Inflammatory macrophage treated with lipopolysaccharide for 4 hours (primary cell): ENCODE measurements around the gene LMAN1.
A peak's percentile ranks its signal among the peaks of the same experiment; 100 is the strongest.

Experiments used
- DNase-seq: peaks from one replicate; pipeline ENCODE4 v3.0.0-alpha.2; 2020

The LMAN1 gene, protein sequence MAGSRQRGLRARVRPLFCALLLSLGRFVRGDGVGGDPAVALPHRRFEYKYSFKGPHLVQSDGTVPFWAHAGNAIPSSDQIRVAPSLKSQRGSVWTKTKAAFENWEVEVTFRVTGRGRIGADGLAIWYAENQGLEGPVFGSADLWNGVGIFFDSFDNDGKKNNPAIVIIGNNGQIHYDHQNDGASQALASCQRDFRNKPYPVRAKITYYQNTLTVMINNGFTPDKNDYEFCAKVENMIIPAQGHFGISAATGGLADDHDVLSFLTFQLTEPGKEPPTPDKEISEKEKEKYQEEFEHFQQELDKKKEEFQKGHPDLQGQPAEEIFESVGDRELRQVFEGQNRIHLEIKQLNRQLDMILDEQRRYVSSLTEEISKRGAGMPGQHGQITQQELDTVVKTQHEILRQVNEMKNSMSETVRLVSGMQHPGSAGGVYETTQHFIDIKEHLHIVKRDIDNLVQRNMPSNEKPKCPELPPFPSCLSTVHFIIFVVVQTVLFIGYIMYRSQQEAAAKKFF

DNA sequence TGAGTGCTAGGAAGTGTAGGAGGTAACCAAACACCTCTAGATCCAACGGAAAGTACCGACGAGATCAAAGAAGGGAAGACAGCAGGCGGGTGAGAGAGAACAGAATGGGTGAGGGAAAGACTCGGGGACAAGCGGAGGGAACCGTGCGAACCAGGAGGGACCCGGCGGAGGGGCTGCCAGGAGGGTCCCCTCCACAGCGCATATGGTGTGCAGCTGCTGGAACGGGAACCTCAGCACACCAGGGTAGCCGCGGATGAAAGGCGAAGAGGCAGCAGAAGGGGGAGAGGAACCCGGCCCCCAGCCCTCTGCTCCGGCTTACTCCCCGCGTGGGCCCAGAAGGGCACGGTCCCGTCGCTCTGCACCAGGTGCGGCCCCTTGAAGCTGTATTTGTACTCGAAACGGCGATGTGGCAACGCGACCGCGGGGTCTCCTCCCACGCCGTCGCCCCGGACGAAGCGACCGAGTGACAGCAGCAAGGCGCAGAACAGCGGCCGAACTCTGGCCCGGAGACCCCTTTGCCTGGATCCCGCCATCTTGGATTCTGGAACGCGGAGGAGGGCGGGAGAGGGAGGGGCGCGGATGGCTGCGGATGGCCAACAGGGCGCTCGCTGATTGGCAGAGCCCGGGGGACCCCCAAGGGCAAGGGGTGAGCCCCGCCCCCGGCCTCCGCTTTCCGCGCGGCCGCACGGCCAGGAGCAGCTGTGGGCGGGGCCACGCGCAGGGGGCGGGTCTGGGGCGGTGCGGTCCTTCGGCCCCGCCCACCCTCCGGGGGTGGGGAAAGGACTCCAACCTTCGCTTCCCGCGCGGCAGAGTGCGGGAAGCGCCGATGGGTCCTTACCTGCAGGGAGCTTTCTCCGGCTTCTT is at the start of gene LMAN1:
LMAN1 (minus strand) TSS at position 554 of the 864 bp plus-strand sequence; CDS start at position 533, 21 bp downstream.
- peak; percentile 93 for DNase-seq

DNA sequence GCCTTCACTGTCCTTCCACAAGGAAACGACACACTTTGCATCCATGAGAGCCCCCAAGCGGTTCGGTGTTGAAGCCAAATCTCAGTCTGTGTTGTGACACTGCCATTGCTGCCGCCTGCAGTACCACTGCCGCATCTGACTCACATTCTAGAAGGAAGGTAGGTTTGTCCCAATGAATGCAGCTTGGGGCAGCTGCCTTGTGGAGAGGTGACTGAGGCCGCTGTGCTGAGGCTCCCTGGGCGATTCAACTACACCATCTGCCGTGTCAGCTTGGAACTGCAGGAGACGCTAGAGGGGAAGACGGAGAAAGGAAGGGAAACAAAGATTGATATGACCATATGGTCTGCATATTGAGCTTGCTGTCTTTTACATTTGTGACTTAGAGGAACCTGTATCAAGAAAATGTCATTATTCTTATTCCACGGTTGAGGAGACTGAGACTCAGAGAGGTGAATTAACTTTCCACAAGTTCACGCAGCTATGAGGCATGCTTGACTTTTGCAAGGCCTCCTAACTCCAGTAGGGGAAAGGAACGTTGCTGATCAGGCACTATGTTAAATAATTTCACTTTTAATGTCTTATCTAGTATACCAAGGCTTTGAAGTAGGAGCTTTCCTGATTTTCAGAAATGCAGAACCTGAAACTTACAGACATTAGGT is 43.5 kb upstream of the LMAN1 start:
- DNase-seq, result peak; percentile 59

DNA sequence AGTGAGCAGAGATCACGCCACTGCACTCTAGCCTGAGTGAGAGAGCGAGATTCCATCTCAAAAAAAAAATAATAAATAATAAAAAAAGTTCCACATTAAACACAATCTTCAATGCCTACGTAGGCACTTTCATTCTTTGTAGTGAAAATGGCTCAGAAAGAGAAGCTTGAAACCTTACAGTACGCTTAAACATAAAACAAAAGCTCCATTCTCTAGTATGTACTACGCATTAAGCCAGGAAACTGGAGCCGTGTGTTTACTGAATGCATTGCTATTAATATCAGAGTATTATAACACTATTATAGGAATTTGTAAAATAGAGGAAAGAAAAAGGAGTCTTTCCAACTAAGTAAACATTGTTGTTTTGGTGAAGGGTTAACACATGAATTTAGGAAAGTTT is 41.3 kb upstream of the LMAN1 start:
- DNase-seq, result no peak

DNA sequence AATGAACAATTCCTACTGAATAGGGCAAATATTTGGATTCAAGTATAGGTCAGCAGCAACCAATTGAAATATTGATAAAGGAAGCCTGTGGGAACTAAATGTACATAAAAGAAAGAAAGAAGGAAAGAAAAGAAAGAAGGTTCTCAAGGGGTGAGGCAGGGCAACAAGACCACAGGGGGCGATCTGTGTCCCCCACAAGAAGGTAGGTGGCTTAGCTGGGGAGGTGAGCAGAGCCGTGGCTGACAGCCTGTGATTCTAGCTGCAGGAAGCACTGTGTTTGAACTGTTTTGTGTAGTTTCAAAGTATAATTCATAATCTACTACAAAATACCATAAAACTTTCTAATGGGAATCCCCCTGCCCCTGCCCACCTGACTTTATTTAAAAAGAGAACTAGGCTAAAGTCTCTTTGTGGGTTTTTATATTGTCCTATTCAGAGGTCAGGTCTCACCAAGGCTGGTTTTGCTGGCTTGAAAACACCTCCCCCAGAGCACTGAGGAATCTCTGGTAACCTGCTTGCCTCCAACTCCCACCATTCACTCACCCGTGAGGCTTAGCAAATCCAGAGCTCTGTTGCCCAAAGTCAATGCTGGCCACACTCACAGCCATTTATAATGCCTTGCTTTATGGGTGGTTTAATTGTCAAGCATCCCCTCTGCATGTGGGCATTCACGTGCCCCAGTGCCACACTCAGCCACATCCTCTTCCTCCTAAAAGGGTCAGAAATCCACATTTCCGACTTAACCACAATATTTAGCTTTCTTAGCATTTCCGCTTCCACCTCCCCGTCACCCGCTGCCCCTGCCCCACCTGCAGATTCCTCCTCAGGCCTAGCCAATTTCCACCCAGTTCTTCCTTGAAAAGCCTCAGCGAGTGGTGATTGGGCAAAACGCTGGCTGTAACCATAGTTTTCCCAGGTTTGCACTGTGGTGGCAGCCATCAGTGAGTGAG is 36.4 kb upstream of the LMAN1 start:
- DNase-seq, result no peak

DNA sequence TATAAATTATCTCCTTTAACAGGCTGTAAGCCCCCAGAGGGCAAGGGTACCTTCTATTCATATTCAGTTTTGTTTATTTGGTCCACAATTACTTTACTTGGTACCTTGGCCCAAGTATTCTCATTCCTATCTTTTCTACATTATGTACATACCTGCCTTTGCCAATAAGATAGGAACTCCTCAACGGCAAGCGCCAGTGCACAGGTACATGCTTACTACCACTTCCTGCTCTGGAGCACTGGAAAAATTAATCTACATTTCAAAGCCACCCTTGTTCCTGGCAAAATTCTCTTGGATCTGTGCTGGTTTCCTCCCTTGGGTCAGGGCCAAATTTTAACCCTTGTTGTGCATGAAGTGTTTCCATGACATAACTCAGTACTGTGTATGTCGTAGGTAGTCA is 34.3 kb upstream of the LMAN1 start:
- DNase-seq, result no peak

DNA sequence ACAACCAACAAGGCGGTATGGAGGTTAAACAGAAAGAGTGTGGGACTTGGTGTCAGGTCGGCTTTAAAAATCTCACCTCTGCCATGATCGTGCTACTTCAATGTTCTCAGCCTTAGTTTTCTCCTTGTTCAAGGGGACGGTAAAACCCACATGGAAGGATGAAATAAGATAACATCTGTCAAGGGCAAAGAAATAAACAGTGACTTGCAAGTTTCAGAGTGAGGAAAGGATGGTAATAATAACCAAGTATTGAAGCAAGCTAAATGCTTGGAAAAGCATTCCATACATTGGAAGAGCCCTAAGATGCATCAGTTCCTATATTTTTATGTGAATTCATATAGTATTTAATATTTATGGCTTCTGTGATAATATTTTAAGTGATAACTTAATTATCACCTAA is 29.8 kb upstream of the LMAN1 start:
- no peak for DNase-seq

DNA sequence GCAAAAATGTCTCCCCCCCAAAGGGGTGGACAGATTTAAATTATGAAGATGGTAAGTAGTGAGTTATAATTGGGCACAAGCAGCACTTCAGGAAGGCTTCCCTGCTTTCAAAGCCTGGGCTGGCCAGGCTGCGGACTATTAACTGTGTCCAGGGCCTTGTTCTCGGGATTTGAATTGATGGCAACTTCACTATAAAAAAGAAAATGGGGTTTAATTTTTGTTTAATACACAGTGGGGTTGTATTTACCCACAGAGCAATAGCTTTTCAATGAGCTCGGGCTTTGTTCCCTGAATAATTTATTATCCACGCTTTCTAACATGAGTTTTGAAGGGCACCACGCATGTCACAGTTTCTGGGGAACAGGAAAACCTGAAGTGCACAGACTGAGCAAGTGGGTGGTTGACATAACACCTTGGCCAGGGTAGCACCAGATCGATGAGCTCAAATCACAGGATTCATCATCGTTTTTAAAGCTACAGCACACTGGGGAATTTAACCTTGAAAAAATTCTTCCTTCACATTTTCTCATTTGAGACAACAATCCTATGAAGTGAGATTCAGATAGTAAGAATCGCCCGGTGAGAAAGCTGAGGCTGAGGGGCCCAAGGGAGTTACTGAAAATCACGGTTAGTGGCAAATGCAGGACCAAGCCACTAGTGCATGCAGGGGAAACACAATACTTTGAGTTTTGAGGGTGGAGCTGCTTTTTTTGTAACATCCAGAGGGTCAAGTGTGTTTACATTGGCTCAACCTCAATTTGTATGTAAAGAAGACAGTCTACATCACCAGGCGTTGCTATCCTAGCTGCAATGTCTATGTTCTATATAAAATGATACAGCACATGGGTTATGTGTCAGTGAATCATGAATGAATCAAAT is 28.9 kb upstream of the LMAN1 start:
- no peak for DNase-seq

DNA sequence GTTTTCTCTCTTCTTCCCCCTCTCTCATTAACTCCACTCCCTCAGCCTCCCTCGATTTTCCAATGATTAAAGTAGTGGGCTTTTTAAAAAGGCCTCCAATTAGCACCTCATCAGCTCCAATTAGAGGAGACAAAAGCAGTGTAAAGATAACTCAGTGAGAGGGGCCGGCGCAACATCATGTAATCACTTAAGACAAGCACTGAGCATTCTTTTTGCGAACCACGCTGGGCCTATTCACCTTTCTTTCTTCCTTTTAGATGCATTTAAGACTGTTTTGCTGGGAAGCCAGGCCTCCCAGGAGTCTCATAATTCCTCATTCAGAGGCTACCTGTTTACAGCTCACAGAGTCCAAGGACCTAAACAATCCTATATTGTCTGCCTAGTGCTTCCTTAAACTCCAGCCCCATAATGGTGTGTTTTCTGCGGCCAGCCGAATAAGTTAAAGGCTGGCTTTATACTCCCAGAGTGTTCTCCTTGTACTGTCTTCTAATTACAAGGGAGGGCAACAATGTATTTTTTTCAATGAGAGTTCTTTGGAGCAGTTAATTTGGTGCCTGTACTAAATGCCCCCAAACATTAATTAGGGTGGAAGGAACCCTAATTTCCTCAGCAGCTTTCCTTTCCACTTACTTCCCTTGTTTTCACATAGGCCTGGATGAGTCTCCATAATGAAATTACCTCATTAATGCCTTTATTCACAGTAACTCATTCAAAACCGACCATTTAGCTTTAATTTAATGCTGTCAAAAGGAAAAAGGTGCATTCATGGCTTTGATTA is 28.0 kb upstream of the LMAN1 start:
- no peak for DNase-seq

DNA sequence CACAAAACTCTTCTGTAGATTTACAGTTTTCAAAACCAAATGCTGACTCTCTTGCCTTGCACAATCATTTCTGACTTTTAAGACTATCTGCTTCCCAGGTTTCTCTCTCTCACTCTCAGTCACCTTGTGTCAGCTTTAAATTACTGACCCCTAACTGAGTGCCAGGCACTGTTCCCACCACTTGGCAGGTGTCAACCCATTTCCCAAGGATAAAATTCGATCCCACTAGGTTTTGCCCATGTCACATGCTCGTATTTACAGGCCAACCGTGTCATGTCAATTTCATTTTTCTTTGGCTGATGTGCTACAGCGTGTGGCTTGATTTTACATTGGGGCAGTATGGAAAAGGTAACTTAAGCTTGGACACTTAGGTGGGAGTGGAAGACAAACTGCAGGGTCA is 26.1 kb upstream of the LMAN1 start:
- no peak for DNase-seq

DNA sequence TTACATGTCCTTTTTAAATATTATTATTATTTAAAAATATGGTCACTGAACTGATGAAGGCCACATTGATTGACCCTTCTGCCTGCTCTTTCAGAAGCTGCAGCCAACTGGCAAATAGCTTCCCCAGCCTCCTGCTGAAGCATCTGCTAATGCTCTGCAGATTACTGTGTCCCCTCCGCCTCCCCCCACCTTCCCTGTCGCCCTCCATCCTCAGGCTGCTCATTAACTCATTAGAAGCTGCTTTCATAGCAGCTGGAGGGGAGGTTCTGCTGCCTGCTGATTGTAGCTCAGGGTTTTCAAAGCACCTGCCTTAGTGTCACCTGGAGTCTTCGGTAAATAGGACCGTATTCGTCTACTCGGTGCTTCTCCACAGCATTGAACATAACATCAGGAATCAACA is 24.8 kb upstream of the LMAN1 start:
- DNase-seq, result no peak

DNA sequence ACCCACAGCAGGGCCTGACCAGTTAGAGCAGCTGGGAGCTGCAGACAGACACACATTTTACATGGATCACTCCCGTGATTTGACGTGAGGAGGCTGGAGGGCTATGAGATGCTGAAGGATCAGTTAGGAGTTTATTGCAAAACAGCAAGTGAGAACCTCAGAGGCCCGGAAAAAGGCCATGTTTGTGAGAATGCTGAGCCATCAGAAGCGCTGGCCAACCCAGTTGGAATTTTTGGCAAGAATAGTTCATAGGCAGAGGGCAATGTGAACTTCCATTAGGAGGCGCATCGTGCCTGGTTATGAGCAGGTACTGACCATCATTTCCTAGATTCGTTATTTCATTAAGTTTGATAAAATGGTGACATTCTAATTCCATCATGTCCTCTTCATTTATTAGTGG is 23.3 kb upstream of the LMAN1 start:
- DNase-seq, result no peak

DNA sequence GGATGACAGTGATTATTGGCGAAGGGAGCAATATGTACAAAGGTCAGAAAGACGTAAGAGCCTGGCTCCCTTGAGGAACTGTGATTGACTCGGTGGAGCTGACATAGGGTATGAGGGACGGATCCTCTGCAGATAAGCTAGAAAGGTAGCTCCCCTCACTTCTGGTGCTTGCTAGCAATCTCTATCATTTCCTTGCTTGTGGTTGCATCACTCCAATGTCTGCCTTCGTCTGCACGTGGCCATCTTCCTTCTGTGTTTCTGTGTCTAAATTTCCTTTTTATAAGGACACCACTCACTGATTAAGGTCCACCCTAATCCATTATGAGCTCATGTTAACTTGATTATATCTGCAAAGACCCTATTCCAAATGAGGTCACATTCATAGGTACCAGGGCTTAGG is 22.9 kb upstream of the LMAN1 start:
- DNase-seq, result no peak

DNA sequence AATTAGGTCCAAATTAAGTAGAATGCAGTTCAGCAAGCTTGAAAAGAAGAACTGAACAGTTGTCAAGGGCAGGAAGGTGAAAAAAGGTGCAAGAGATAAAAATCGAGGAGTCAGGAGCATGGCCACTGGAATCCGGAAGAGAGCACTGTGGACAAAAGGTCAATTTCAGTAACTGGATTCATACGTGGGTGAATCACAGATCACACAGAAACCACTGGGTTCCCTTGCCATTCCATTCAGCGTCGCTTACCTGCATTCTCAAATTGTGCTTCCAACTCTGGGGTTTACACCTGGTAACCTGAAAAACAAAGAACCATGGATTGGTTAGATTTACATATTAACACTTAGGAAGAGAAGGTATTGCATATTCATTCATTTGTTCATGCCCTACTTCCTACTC is 21.6 kb upstream of the LMAN1 start:
- no peak for DNase-seq

DNA sequence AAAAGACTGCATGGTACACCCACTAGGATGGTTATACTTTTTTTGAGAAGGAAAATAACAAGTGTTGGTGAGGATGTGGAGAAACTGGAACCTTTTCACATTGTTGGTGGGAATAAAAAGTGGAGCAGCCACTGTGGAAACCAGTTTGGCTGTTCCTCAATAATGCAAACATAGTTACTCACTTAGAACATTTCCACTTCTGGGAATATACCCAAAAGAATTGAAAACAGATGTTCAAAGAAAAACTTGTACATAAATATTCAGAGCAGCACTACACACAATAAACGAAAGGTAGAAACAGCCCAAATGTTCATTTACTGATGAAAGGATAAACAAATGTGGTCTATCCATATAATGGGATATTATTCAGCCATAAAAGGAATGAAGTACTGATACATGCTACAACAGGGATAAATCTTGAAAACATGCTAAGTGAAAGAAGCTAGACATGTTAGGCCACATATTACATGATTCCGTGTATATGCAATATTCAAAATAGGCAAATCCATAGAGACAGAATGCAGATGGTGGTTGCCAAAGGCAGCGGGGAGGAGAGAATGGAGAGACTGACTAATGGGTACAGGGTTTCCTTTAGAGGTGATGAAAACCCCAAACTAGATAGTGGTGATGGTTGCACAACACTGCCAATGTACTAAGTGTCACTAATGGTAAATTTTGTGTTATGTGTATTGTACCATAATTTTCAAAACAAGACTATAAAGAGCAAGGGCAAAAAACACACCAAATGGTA is 20.9 kb upstream of the LMAN1 start:
- DNase-seq, result no peak

DNA sequence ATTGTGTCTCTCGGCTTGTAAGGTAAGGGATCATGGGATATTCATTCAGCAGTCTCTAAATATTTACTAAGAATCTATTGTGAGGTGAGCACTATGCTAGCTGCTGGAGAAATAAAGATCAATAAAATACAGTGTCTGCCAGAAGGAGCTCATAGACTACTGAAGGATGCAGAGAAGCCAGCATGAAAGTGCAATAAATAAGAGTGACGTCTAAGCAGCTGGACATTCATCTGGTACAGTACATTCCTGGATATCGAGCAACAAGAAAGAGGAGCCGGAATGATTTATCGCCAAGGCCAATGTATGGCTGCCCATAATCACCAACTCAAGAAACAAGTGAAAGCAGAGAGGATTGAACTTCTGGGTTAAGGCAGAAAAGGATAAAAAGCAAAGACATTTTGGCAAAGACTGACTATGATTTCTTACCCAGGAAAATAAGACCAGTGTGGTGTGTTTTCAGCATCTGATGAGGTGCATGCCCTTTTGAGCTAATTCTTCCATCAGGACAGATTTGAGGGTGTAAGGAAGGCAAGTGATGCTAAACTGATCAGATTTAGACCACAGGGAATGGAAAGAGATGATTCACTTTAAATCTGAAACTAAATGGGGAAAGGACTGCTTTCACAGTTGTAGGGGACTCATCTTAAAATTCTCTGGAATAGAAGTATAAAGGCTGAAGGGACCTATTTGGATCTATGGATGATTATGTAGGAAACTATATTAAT is 18.7 kb upstream of the LMAN1 start:
- DNase-seq, result no peak

DNA sequence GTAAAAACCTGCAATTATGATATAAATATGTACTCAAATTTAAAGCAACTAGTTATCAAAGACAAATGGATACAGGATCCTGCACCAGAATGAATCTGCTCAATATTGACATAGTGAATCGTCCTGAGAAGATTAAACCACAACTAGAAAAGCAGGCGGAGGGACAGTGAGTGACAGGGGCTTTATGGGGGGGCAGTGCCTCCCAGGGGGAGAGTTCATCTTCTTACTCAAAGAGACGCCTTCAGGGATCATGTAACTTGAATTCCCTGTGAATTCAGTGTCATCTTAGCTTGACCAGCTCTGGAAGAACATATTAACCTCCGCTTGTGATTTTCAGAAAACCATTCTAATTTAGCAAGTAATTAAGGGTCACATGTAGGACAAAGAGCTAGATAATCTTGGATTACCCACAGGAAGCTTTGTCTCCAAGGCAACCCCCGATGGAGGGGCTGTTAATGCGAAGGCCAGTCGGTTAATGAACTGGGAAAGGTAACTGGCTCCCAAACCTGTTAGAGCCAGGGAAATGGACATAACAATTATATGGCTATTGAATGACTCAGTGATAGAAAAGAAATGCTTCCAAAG is 17.4 kb upstream of the LMAN1 start:
- DNase-seq, result no peak

DNA sequence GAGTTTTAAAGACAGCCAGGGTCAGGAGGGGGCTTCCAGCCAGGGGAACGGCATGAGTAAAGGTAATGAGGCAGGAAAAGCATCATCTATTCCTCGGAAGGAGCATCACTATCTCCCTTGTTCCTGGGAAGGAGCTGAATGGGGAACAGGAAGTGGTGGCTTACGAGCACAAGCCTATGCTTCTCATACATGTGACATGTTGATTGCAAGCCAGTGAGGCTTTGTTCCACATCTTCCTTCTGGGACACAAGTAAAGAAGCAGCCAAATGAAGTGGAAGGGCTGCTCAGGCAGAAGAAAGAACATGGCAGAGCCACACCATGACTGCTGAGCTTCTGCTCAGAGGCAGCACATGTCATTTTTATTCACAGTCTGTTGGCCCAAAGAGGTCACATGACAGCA is 15.1 kb upstream of the LMAN1 start:
- peak; percentile 10 for DNase-seq

DNA sequence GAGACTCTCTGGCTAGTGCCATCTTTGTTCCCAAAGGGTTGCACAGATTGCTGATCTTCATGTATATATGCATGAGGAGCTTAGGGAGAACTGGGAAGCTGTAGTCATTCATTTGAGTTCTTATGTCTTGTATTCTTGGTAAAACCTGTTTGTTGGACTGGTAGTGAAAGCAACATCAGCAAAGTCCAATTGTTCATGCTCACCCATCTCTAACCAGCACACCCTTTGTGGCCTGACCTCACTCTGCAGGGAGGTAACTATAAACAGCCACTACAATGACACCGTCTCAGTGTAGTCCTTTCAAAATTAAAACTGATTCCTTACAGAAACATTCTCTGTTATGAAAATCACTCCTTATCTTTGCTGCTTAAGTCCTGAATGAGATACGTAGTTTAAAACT is 13.9 kb upstream of the LMAN1 start:
- DNase-seq, result no peak

DNA sequence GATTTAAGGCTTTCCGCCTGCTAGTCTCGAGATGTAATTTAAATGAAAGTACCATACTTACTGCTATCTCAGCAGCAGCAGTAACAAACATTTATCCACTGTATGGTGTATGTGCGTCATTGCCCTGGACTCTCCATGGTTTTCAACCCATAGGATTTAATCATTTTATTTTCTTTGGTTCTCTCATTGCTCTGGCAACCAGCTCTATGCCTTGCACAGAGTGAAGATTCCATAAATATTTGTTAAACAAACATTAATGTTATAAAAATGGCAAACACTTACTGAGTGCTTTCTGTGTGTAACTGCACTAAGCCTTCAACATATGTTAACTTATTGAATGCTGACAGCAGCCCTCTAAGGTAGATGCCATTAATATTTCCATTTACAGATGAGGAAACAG is 1.3 kb upstream of the LMAN1 start:
- no peak for DNase-seq
